ENCODE measurements around the gene ANXA9.
A peak's percentile ranks its signal among the peaks of the same experiment; 100 is the strongest.

The ANXA9 gene

GRCh38 chr1:150976879-150977694, 5.0 kb upstream of the ANXA9 start (continued):
- TF ChIP-seq PRDM4 (tag by site-specific recombination; IDR thresholded peaks at IDR 0.05) (no peak), BCL6B (tag by site-specific recombination; IDR thresholded peaks at IDR 0.05) (no peak), ZBTB8A (tag by site-specific recombination; IDR thresholded peaks at IDR 0.05) (0 out of 2 replicates have a peak, but pooled peaks have one; percentile 44), ZBTB11 (tag by site-specific recombination; conservative IDR thresholded peaks at IDR 0.05; ENCODE audit: low read depth) (0 out of 2 replicates have a peak, but pooled peaks have one; percentile 13), ZNF707 (tag by site-specific recombination; IDR thresholded peaks at IDR 0.05) (no peak), ZBTB21 (tag by site-specific recombination; IDR thresholded peaks at IDR 0.05) (no peak)

GRCh38 chr1:150979092-150980056, 2.7 kb upstream of the ANXA9 start:
- Histone ChIP-seq H3K4me1 (ENCODE audit: control insufficient read depth, insufficient read depth, low read length) (peaks cover 7% of the 10 kb centered on the region; the same call in 1 of the 2 replicates), H3K27ac (ENCODE audit: extremely low read depth, low read depth, low read length) (no peak overlapping the region), H3K4me3 (ENCODE audit: low read depth, low read length) (no peak overlapping the region)
- TF ChIP-seq PRDM10 (tag by site-specific recombination; IDR thresholded peaks at IDR 0.05) (no peak), ZNF155 (tag by site-specific recombination; IDR thresholded peaks at IDR 0.05) (no peak), ZNF701 (tag by site-specific recombination; IDR thresholded peaks at IDR 0.05) (no peak), ZNF639 (tag by site-specific recombination; IDR thresholded peaks at IDR 0.05) (no peak), HOXD13 (CRISPR knock-in tag; IDR thresholded peaks at IDR 0.05; ENCODE audit: borderline replicate concordance) (no peak), ZNF664 (tag by site-specific recombination; IDR thresholded peaks at IDR 0.05) (0 out of 2 replicates have a peak, but pooled peaks have one; percentile 14), ZEB2 (tag by site-specific recombination; IDR thresholded peaks at IDR 0.05) (peak; percentile 45; the same call in 1 of the 2 replicates), ZSCAN30 (tag by site-specific recombination; IDR thresholded peaks at IDR 0.05) (peak; percentile 46; the same call in 1 of the 2 replicates), KLF8 (tag by site-specific recombination; IDR thresholded peaks at IDR 0.05) (peak; percentile 24; the same call in 1 of the 2 replicates), CTCF (tag by site-specific recombination; IDR thresholded peaks at IDR 0.05) (peak; percentile 97), ZNF2 (tag by site-specific recombination; IDR thresholded peaks at IDR 0.05) (peak; percentile 76; the same call in 1 of the 2 replicates), KLF10 (tag by site-specific recombination; IDR thresholded peaks at IDR 0.05) (0 out of 2 replicates have a peak, but pooled peaks have one; percentile 39)

More at GRCh38 chr1:150979092-150980056, 2.7 kb upstream of the ANXA9 start:
- Histone ChIP-seq H3K36me3 (ENCODE audit: control insufficient read depth in 2 of 2, insufficient read depth in 1 of 2, low read length in 2 of 2) (no peaks in the 10 kb centered on the region), H3K9me3 (ENCODE audit: control insufficient read depth, insufficient read depth, low read depth, low read length) (no peaks in the 10 kb centered on the region)
- POLR2A ChIA-PET, result no interaction called here
- CTCF ChIA-PET, result interaction anchor here (0.5 to 7.2 kb wide), 26 partner anchors 9 to 964 kb away, joined by 3 to 65 read pairs (median 4); partner anchors contain the start of gene MINDY1
